Uterus (tissue), 4 donors: ENCODE data around the gene CASZ1. TPM values are rescaled to one million over a fixed set of nuclear protein-coding genes. Genes with fewer than 3 reads are reported as not detected.

Experiments used
- DNase-seq, 2 donors: peaks; one replicate each; pipeline ENCODE4 v3.0.0-alpha.2; 2019 to 2020
- H3K27ac ChIP-seq, 2 donors: fragments of 200-600 bp; sonication (generic); 1 replicate in 1 of 2; 2 replicates in 1 of 2; pipeline ENCODE4 v1.5.1; 2016 to 2018
- H3K27me3 ChIP-seq, 2 donors: fragments of 200-600 bp; sonication (generic); one replicate each; pipeline ENCODE4 v1.5.1; 2018 to 2019; ENCODE audit warnings: control low read depth in 1 of 2
- H3K36me3 ChIP-seq, 2 donors: fragments of 200-600 bp; sonication (generic); one replicate each; pipeline ENCODE4 v1.5.1; 2019; ENCODE audit warnings: control low read depth in 1 of 2
- H3K4me1 ChIP-seq, 2 donors: fragments of 200-600 bp; sonication (generic); one replicate each; pipeline ENCODE4 v1.5.1; 2018 to 2019; ENCODE audit warnings: control low read depth in 1 of 2
- H3K4me3 ChIP-seq, 2 donors: fragments of 200-600 bp; sonication (generic); 1 replicate in 1 of 2; 2 replicates in 1 of 2; pipeline ENCODE4 v1.5.1; 2018 to 2019; ENCODE audit warnings: mild to moderate bottlenecking in 1 of 2
- H3K9me3 ChIP-seq, 2 donors: fragments of 200-600 bp; sonication (generic); one replicate each; pipeline ENCODE4 v1.5.1; 2019; ENCODE audit warnings: control low read depth in 1 of 2
- CTCF ChIP-seq, 4 experiments: fragments of 200-600 bp in 2 of 4; fragments of 450-650 bp in 2 of 4; sonication (generic) in 2 of 4; IDR thresholded peaks; one replicate each; pipeline ENCODE4 v1.5.1; 2016 to 2019; ENCODE audit warnings: antibody characterized with exemption in 4 of 4, mild to moderate bottlenecking in 2 of 4, moderate library complexity in 1 of 4
- POLR2A ChIP-seq, 2 donors: fragments of 450-650 bp; IDR thresholded peaks; one replicate each; pipeline ENCODE4 v1.6.1; 2016; ENCODE audit warnings: antibody characterized with exemption in 2 of 2, mild to moderate bottlenecking in 1 of 2, moderate library complexity in 1 of 2
- intact Hi-C: fragments of 100-400 bp; cut with DNase I; formaldehyde crosslinking; loops from one replicate; pipeline ENCODE4 v1.15.1; 2023; ENCODE audit warnings: low total_unique reads
- total RNA-seq, 4 donors: library from RNA; depleted of rRNA in 3 of 4; stranded (reverse); fragments of >200 nt in 3 of 4; gene quantifications; one replicate each; pipeline versions ENCODE4 v1.1.0 to v1.2.4, GENCODE V29; 2014 to 2023
- donor health status: DM: yes; HTN: yes; CAD: no.

CASZ1 gene
- total RNA-seq, 4 donors from 2014 or later, result 0.59 to 49.2 (median 3.9) TPM

DNA sequence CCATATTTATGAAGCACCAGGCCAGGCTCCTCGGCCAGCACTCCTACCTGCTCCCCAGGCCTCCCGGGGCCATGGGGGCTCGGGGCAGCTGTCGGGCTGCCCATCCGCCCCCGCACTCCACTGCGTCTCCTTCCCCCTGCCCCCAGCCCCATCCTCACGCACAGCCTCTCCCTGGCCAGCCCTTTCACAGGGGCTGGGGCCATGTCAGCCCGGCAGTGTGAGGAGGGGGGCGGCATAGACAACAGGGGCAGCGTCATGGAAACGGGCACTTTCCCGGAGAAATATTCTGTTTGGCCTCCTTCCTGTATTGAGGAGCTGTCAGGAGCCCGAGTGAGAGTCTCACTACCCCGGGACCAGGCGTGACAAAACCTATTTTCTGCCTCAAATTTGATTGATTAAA is 87.3 kb downstream of the CASZ1 start:
- H3K9me3 ChIP-seq, result no peaks in the 10 kb centered on the region
- H3K36me3 ChIP-seq, result no peaks in the 10 kb centered on the region
- no peak overlapping the region for H3K4me3 ChIP-seq
- no peaks in the 10 kb centered on the region for H3K27me3 ChIP-seq
- H3K4me1 ChIP-seq, result peaks cover 0 to 7% of the 10 kb centered on the region in 2 donors
- no peak for TF ChIP-seq CTCF (IDR thresholded peaks at IDR 0.05)
- no peak for TF ChIP-seq POLR2A (IDR thresholded peaks at IDR 0.05)
- no peak overlapping the region for H3K27ac ChIP-seq
- DNase-seq, result no peak
- intact Hi-C loops, result no loop called here

DNA sequence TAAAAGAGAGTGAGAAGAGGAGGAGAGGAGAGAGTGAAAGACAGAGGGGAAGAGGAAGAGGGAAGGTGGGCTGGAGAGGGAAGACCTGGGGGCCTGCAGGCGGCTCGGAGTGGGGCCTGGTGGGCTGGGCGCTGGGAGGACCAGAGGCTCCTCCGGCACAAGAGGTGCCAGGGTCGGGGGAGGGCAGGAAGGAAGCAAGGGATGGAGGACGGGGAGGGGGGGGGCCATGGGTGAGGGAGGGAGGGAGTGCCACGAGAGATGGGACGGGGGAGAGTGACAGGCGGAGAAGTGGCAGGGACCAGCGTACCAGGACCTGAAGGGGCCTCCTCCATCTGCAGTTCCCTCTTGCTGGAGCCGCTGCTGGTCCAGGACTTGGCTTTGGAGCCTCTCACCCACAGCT is 87.7 kb downstream of the CASZ1 start:
- H3K36me3 ChIP-seq, result no peaks in the 10 kb centered on the region
- DNase-seq, result no peak
- no peak overlapping the region for H3K27ac ChIP-seq
- no peak overlapping the region for H3K4me3 ChIP-seq
- H3K27me3 ChIP-seq, result no peaks in the 10 kb centered on the region
- no peaks in the 10 kb centered on the region for H3K9me3 ChIP-seq
- H3K4me1 ChIP-seq, result peaks cover 0 to 7% of the 10 kb centered on the region in 2 donors
- intact Hi-C loops, result no loop called here
- TF ChIP-seq CTCF (IDR thresholded peaks at IDR 0.05) (no peak), POLR2A (IDR thresholded peaks at IDR 0.05) (no peak)

GRCh38 chr1:10707208-10707607 is 89.2 kb downstream of the CASZ1 start:
- Histone ChIP-seq H3K36me3 (no peaks in the 10 kb centered on the region), H3K9me3 (no peaks in the 10 kb centered on the region), H3K4me3 (no peak overlapping the region), H3K27me3 (no peaks in the 10 kb centered on the region), H3K27ac (no peak overlapping the region), H3K4me1 (peaks cover 0 to 7% of the 10 kb centered on the region in 2 donors)
- TF ChIP-seq POLR2A (IDR thresholded peaks at IDR 0.05) (no peak), CTCF (IDR thresholded peaks at IDR 0.05) (no peak)
- intact Hi-C loops, result no loop called here
- no peak for DNase-seq

DNA sequence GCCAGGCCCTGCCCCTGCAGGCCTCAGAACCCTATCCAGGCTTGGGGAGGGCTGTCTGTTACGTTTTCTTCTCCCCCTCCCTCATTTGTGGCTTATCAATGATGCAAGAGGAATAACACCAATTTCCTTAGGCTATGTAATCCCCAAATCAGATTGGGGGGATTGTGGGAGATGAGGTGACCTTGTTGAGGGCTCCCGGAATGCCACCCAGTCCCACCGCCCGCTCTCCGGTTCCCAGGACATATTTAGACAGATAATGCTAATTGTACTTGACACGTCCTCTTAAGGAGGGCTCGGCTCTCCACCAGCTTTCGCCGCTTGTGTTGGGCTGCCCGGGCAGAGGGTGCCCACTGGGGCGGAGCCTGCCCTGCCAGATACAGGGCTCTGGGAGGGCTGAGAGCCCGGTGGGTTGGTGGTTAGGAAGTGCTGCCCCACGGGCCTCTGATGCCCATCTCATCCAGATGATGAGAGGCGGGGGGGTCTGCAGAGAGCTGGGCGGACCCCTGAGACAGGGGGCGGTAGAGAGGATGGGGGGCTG is 90.0 kb downstream of the CASZ1 start:
- TF ChIP-seq POLR2A (IDR thresholded peaks at IDR 0.05) (no peak), CTCF (IDR thresholded peaks at IDR 0.05) (no peak)
- Histone ChIP-seq H3K27me3 (no peaks in the 10 kb centered on the region), H3K36me3 (no peaks in the 10 kb centered on the region)

GRCh38 chr1:10705953-10706352 is 90.5 kb downstream of the CASZ1 start:
- Histone ChIP-seq H3K4me1 (peaks cover 0 to 7% of the 10 kb centered on the region in 2 donors), H3K27me3 (no peaks in the 10 kb centered on the region), H3K9me3 (no peaks in the 10 kb centered on the region), H3K27ac (no peak overlapping the region), H3K36me3 (no peaks in the 10 kb centered on the region), H3K4me3 (no peak overlapping the region)
- TF ChIP-seq POLR2A (IDR thresholded peaks at IDR 0.05) (no peak), CTCF (IDR thresholded peaks at IDR 0.05) (no peak)
- intact Hi-C loops, result no loop called here
- DNase-seq, result no peak

More for the DNA sequence above, 90.0 kb downstream of the CASZ1 start:
- H3K4me3 ChIP-seq, result no peak overlapping the region
- no peaks in the 10 kb centered on the region for H3K9me3 ChIP-seq
- H3K4me1 ChIP-seq, result peaks cover 0 to 7% of the 10 kb centered on the region in 2 donors
- no peak overlapping the region for H3K27ac ChIP-seq
- DNase-seq, result no peak
- intact Hi-C loops, result no loop called here
